MM.1S (cell line): ENCODE measurements around the gene IL10RB.

ENCODE experiments used
- CTCF ChIP-seq: fragments of 300-600 bp; sonication (generic); IDR thresholded peaks from 2 replicates; pipeline ENCODE4 v1.5.1; 2016; ENCODE audit warnings: antibody characterized with exemption, low read length, mixed read lengths
- EZH2 ChIP-seq: fragments of 300-600 bp; sonication (generic); optimal IDR thresholded peaks from 2 replicates; pipeline ENCODE3; 2017; ENCODE audit warnings: low read depth, mild to moderate bottlenecking, antibody characterized with exemption, low read length, mixed read lengths
- EZH2phosphoT487 ChIP-seq: fragments of 300-600 bp; sonication (generic); IDR thresholded peaks from 2 replicates; pipeline ENCODE4 v1.6.1; 2018; ENCODE audit warnings: antibody characterized with exemption, low read length

- TF ChIP-seq CTCF (no peak), EZH2 (no peak), EZH2phosphoT487 (no peak)
Observed at GRCh38 chr21:33265664-33266049, 510 bp upstream of the IL10RB start.
